Right ventricle myocardium superior (tissue), 1 donor: ENCODE data around the gene ZSCAN1. TPM values are rescaled to one million over a fixed set of nuclear protein-coding genes. Genes with fewer than 3 reads are reported as not detected.
A peak's percentile ranks its signal among the peaks of the same experiment; 100 is the strongest.

ENCODE experiments used
- ATAC-seq: fragments of 200-7000 bp; cut with Tn5 transposase; one replicate; pipeline ENCODE4 v1.9.1; 2020; ENCODE audit warnings: mild to moderate bottlenecking; ENCODE audit not compliant: poor library complexity
- DNase-seq: peaks from one replicate; pipeline ENCODE4 v3.0.0-alpha.2; 2020
- intact Hi-C: fragments of 100-400 bp; cut with DNase I; formaldehyde crosslinking; loops from one replicate; pipeline ENCODE4 v1.11.2; 2022
- total RNA-seq: library from RNA; stranded (reverse); fragmentation: NEBNext Ultra II Directional; extraction: Animal tissue kit (Norgen Biotek cat#: 25700); gene quantifications from one replicate; pipeline ENCODE4 v1.2.1, GENCODE V29; 2021
- donor health status: DM: no; HTN: yes; CAD: no; lungs with severe emphysema.

ZSCAN1 gene
- total RNA-seq, 1 donor from 2014 or later = not detected

DNA sequence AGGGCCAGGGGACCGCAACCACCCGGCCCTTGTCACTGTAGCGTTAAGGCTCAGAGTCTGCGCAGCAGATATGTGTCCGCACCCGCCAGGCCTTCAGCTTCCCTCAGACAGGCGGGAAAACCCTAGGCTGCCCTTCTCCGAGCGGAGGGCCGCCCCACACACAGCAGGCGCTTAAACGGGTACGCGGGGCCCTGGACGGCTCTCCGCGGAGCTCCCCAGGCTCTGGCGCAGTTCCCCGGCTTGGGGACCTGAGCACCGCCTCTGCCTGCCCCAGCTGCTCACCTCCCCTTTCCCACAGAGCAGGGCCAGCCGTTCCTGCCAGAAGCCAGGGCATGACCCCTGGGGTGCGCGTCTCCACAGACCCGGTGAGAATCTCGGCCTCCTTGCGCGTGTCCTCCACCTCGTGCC is 25.9 kb downstream of the ZSCAN1 start:
- intact Hi-C loops = no loop called here
- no peak for DNase-seq
- ATAC-seq = peak; percentile 10

GRCh38 chr19:58060231-58060630 is 26.4 kb downstream of the ZSCAN1 start:
- no peak for ATAC-seq
- no peak for DNase-seq
- intact Hi-C loops = no loop called here

- no peak for DNase-seq
- intact Hi-C loops = no loop called here
- ATAC-seq = no peak
Measured at GRCh38 chr19:58063712-58064111, 29.9 kb downstream of the ZSCAN1 start.

GRCh38 chr19:58067240-58067912 is 33.6 kb downstream of the ZSCAN1 start:
- intact Hi-C loops = no loop called here
- ATAC-seq = no peak
- DNase-seq = no peak

DNA sequence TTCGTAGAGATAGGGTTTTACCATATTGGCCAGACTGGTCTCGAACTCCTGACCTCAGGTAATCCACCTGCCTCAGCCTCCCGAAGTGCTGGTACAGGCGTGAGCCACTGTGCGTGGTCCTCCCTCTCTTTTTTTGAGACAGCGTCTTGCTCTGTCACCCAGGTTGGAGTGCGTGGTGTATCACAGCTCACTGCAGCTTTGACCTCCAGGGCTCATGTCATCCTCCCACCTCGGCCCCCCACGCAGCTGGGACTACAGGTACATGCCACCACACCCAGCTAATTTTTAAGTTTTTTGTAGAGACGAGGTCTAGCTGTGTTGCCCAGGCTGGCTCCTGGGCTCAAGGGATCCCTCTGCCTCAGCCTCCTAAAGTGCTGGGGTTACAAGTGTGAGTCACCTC is 46.0 kb downstream of the ZSCAN1 start:
- DNase-seq (no peak), ATAC-seq (no peak)
- intact Hi-C loops = no loop called here

DNA sequence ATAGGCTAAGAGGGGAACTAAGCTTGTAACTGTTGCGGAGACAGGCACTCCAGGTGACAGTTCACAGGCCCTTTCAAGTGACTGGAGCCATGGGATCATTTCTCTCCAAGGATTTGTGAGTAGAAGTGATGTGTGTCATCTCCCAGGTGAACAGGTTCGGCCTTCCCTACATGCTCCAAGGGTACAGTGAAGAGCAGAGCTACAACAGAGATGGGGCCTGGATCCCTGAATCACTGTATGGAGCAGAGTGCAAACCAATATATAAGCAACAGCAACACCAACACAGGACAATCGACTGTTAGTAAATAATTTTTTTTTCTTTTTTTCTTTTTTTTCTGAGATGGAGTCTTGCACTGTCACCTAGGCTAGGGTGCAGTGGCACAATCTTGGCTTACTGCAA is 49.2 kb downstream of the ZSCAN1 start:
- DNase-seq = no peak
- ATAC-seq = no peak
- intact Hi-C loops = no loop called here

- ATAC-seq = peak; percentile 8
- no peak for DNase-seq
- intact Hi-C loops = no loop called here
Measured at GRCh38 chr19:58084596-58085347, 50.9 kb downstream of the ZSCAN1 start.

- ATAC-seq (no peak), DNase-seq (no peak)
- intact Hi-C loops = no loop called here
Measured at GRCh38 chr19:58085348-58085875, 51.6 kb downstream of the ZSCAN1 start.

DNA sequence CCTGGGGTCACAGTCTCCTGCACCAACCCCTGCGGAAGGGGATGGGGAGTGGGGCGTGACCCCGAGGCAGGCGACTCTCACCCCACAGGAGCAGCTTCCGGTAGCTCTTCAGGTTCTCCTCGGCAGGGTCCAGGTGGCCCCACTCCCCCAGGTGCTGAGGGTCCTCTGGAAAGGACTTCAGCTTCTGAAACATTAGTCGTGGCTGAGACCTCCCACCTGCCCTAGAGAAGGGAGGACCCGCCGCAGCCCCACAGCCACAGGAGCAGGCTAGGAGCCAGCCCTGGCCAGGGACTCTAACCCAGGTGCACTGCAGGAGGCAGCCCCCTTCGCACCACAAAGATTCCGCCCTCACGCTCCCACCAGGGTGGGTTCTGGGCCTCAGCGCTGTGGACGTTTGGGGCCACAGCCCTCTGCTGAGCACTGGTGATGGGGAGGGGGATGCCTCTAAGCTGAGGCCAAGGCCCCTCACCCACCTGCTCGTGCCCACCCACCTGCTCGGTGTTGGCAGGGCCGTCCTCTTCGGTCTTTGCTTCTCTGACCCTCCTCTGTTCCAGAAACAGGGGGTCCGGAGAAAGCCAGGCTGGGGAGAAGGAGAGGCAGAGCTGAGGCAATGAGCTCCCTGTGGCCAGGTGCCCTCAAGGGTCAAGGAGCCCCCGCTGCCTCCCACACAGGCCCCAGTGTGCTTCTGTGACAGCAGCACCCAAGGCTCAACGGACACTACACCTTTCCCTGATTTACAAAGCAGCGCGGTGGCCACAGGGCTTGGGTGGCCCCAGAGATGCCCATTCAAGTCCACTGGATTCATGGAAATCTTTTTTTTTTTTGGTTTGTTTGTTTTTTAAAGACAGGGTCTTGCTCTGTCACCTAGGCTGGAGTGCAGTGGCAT is 53.2 kb downstream of the ZSCAN1 start:
- intact Hi-C loops = no loop called here
- DNase-seq (no peak), ATAC-seq (no peak)

DNA sequence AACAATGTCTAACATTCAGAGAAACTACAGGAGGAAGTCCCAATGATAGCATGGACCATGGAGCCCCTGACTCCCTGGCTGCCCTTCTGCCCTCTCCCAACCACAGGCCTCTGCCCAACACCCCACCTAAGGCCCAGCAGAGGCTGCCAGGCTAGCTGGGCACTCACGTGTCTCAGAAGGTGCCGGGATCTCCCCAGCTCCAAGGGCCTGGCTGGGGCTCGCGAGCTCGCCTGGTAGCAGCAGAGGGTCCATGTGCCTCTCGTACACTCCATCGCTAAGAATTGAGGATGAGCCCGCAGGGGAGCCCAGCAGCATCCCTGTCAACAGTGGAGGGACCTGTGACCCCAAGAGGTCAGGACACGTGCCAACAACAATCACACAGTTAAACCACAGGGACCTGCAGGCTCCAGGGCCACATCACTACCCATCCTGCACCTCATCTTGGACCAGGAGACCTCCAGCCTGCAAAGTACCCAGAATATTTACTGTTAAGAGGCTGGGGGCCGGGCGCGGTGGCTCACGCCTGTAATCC is 54.8 kb downstream of the ZSCAN1 start:
- no peak for DNase-seq
- no peak for ATAC-seq
- intact Hi-C loops = no loop called here

DNA sequence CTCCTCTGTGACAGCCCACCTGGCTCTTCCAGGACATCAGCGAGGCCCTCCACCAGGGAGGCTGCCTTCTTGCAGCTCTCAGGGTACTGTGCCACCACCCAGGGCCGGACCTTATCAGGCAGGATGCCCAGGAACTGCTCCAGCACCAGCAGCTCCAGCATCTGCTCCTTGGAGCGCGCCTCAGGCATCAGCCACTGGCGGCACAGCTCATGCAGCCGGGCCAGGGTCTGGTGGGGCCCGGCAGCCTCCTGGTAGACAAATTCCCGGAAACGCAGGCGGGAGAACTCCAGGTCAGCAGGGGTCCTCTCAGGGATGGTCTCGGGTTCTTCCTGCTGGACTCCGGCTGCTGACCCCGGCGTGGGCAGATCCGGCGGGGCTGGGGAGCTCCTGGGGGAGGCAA is 56.0 kb downstream of the ZSCAN1 start:
- ATAC-seq (no peak), DNase-seq (no peak)
- intact Hi-C loops = no loop called here

DNA sequence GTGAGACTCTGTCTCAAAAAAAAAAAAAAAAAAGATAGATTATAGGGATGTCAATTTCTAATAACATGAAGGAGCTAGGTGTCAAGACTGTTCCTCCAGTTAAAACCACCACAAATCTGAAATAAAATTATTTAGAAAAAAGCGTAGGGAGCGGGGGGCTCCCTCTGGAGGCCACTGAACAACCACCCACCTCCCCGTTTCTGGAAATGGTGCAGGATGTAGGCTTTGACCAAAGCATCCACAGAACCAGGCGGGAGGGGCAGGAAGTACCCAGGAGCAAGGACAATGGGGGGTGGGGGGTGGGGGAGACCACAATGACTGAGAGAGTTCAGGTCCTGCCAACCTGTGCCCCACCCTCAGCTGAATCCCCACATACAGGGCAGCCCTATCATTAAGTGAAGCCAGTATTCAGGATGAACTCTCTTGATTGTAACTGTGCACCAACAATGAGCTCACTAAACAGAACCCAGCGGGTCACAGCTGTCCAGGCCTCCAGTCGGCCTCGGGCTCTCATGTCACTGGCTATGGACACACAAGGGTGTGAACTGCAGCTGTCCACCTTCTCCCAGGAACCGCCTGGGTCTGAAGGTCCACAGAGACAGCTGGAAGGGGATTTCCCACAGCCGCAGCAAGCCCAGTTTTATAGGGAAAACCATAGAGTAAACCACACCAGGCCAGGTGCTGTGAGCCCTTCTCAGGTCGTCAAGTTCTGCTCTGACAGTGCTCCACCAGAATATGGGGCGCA is 57.6 kb downstream of the ZSCAN1 start:
- DNase-seq (no peak), ATAC-seq (no peak)
- intact Hi-C loops = no loop called here

DNA sequence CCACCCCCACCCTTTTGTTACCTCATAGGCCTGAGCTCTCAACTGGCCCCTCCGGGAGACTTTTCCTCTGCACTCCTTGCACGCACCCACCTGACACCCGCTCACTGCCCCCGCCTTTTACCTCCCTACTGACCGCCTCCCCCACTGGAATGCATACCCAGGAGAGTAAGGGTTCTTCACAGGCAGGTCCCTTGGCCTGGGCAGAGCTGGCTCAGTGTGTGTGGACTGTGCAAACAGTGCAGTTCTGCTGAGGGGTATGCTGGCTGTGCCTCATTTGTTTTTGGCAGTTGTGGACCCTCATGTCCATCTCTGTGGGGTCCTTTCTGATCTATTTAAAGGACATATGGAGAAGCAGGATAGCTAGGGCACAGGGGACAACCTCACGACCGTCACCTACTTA is 59.2 kb downstream of the ZSCAN1 start:
- DNase-seq = no peak
- intact Hi-C loops = no loop called here
- ATAC-seq = no peak

DNA sequence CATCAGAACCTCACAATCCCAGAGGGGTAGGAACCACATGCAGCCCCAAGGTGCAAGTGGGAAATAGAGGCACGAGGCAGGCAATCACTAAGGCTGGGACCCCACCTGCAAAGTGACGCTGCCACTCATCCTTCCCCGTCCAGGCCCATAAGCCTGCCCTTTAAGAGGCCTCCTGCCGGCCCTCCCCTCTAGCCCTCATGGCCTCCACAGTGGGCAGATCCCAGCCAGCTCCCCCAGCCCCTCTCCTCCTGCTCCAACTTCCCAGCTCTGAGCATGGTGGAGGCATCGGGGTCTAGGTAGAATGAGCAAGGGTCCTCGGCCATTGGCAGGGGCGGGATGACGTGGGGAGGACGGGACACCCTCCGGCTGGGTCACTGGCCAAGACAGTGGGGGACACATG is 61.5 kb downstream of the ZSCAN1 start:
- DNase-seq (no peak), ATAC-seq (no peak)
- intact Hi-C loops = no loop called here

- DNase-seq = no peak
- intact Hi-C loops = no loop called here
- no peak for ATAC-seq
Measured at GRCh38 chr19:58096884-58097283, 63.1 kb downstream of the ZSCAN1 start.

- DNase-seq (no peak), ATAC-seq (no peak)
- intact Hi-C loops = no loop called here
Measured at GRCh38 chr19:58097349-58097748, 63.5 kb downstream of the ZSCAN1 start.

- peak; percentile 98 for DNase-seq
- intact Hi-C loops = no loop called here
Measured at GRCh38 chr19:58097781-58098681, 64.2 kb downstream of the ZSCAN1 start, which contains the start of gene ZSCAN18. TSS of gene ZSCAN18 (minus strand) at chr19:58098231. CDS start at chr19:58090267, 7,964 bp downstream.

More at GRCh38 chr19:58097781-58098681, 64.2 kb downstream of the ZSCAN1 start, which contains the start of gene ZSCAN18:
- ATAC-seq = peak; percentile 100
